ENCODE data around the gene UVSSA. TPM values are rescaled to one million over a fixed set of nuclear protein-coding genes. Genes with fewer than 3 reads are reported as not detected.

UVSSA gene, protein sequence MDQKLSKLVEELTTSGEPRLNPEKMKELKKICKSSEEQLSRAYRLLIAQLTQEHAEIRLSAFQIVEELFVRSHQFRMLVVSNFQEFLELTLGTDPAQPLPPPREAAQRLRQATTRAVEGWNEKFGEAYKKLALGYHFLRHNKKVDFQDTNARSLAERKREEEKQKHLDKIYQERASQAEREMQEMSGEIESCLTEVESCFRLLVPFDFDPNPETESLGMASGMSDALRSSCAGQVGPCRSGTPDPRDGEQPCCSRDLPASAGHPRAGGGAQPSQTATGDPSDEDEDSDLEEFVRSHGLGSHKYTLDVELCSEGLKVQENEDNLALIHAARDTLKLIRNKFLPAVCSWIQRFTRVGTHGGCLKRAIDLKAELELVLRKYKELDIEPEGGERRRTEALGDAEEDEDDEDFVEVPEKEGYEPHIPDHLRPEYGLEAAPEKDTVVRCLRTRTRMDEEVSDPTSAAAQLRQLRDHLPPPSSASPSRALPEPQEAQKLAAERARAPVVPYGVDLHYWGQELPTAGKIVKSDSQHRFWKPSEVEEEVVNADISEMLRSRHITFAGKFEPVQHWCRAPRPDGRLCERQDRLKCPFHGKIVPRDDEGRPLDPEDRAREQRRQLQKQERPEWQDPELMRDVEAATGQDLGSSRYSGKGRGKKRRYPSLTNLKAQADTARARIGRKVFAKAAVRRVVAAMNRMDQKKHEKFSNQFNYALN
- total RNA-seq: 14.9 and 18.1 TPM in 2 replicates

GRCh38 chr4:1346781-1347409 lies at the start of gene UVSSA:
Gene UVSSA (plus strand): TSS chr4:1347208. CDS start chr4:1348092, 884 bp downstream.

DNA sequence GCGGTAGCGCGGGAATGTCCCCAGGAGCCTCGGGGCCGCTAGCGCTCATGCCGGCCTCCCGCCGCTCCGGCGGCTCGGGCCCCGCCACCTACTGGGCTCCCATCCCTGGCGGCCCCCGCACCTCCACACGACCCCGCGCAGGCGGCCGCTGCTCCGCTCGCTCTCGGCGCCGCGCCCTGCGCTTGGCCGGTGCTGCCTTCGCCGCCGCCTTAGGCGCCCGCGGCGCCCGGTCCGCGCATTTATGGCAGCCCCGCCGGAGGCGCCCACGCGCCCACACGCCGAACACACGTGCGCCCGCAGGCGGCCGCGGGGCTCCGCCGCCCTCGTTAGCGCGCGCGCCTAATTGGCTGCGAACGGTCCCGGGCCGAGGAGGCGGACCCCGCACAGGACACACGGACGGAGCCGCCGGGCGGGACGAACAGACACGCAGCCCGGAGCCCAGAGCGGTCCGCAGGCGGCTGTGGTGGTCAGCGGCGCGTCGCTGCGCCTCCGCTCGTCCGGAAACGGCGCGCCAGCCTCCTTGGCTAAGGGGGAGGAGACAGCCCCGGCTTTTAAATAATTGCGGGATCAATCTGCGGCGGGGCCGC lies 59.5 kb downstream of the UVSSA start, which contains the start of gene NKX1-1:
NKX1-1 (minus strand) TSS at position 49 of the 587 bp plus-strand sequence; CDS start at position 49, 0 bp downstream.

Other genes with a start within 250 kb of the UVSSA start
- gene RNF212, start 233.6 kb upstream of the UVSSA start, total RNA-seq: 1.2 and 1.6 TPM in 2 replicates
- 5.0 and 10.6 TPM in 2 replicates for gene SPON2, start 174.6 kb upstream of the UVSSA start, total RNA-seq
- gene CTBP1, start 98.1 kb upstream of the UVSSA start, total RNA-seq: 246 and 376 TPM in 2 replicates
- gene MAEA, start 57.3 kb upstream of the UVSSA start, total RNA-seq: 67.1 and 96.6 TPM in 2 replicates
- gene NKX1-1, start 59.2 kb downstream of the UVSSA start, total RNA-seq: not detected in 2 replicates

Measured in placental epithelial cell (primary cell).